Ecto neural progenitor cell (in vitro differentiated cells): ENCODE data around the gene FAM131C.
"Not testable (repeated sequence)": the region's sequence is repeated elsewhere in the genome, so short reads cannot be mapped to it uniquely, and the experiment has no call there.

ENCODE experiments used
- DNase-seq: peaks from one replicate; pipeline ENCODE4 v3.0.0-alpha.2; 2018; ENCODE audit warnings: low spot score

FAM131C gene

DNA sequence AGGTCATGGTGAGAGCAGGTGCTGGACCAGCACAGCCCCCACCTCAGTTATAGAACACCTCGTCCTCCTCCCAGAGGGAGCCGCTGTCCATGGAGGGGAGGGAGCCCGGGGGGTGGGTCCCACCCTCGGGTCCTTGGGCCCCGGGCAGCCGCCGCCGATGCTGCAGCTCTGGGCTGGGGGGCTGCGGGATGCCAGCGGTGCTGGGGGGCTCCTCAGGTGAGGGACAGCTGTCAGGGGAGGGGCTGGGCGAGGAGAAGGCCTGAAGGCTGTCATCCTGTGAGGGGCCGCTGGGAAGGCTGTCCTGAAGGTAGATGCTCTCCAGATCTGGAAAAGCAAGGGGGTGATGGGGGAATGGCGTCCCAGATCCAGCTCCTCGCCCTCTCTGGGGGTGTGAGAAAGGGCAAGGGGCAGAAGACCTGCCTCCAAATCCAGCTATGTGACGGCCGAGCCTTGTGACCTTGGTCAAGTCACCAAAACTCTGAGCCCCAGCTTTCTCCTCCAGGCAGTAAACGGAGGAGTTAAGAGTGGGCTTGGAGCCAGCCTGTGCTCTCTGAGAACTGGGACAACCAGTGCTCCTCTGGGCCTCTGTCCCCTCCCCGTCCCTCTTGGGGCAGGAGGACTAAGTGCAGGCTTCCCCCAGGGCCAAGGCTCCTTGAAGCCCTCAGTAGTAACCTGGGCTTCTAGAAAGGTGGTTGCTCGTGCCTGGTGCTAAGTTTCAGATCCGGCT is 14.9 kb downstream of the FAM131C start:
- DNase-seq: not testable (repeated sequence)

DNA sequence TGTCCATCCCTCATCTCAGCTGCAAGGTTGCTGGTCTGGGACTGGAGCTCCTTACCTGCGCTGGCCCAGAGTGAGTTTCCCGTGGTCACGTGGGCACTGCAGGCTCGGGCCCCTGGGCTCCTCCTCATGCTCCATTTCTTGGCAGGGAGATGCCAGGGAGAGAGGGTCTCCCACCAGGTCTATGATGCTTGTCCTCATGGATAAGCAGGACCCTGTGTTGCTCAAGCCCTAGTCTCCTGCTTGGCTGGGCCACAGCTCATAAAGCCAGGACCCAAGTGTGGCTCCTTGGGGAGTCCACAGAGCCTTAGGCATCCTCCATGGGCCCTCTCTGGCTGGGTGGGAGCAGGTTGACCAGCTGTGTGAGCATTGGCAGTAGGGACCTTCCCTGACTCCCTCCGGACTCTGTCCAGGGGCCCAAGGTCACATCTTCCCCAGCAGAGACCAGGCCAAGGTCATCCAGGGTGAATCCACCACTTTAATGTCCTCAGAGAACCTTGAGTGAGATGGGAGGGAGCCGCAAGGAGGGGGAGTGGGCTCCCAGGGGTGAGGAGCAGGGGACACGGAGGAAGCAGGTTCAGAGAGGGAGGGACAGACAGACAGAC is 16.0 kb downstream of the FAM131C start:
- not testable (repeated sequence) for DNase-seq

DNA sequence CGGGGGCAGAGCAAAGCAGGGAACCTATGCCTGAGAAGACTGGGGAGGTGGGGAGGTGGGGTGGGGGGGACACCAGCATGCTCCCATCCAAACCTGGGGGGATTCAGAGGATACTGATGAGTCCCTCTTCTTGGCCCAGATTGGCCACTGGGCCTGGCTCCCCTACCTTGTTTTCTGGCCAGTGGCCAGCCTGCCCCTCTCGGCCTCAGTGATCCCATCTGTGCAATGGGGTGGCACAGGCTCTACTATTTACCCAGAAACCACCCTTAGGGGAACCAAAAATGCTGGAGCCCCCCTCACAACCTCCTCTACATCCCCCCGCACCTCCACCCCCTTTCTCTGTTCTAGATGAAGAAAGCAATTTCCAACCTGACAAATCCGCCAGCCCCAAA is 16.9 kb downstream of the FAM131C start:
- DNase-seq: not testable (repeated sequence)

DNA sequence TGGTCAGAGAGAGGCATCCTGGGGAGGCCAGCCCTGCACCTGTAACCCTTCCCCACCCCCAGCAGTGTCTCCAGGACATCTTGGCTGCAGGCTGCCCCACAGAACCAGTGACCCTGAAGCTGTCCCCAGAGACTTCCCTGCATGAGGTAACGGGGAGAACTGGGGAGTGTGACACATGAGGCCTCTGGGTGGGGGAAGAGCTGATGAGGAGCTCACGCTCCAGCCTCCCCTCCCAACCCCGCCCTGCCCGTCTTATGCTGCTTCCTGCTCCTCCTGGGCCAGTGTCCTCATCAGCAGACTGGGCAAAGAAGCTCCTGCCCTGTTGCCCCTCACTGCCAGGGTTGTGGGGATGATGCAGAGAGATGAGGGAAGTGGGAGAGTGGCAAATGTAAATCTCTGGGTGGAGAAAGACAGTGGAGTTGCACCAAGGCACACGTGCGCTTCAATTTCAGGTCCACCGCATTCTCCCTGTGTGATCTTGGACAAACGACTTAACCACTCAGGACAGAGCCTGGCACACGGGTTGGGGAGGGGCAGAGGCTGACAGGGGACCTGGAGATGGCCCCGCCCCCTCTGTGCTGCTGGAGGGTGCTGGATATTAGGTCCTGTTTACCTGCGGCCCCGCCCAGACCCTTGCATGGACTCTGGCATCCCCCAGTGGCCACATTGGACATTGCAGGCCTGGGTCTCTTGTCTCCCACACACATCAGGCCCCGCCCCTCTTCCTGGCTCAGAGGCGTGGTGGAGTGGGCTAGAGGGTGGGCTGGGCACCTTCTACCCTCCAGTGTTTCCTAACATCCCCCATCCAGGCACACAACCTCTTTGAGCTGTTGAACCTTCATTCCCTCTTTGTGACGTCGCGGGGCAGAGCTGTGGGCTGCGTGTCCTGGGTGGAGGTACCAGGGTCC is 17.6 kb downstream of the FAM131C start:
- DNase-seq: peak; percentile 94

DNA sequence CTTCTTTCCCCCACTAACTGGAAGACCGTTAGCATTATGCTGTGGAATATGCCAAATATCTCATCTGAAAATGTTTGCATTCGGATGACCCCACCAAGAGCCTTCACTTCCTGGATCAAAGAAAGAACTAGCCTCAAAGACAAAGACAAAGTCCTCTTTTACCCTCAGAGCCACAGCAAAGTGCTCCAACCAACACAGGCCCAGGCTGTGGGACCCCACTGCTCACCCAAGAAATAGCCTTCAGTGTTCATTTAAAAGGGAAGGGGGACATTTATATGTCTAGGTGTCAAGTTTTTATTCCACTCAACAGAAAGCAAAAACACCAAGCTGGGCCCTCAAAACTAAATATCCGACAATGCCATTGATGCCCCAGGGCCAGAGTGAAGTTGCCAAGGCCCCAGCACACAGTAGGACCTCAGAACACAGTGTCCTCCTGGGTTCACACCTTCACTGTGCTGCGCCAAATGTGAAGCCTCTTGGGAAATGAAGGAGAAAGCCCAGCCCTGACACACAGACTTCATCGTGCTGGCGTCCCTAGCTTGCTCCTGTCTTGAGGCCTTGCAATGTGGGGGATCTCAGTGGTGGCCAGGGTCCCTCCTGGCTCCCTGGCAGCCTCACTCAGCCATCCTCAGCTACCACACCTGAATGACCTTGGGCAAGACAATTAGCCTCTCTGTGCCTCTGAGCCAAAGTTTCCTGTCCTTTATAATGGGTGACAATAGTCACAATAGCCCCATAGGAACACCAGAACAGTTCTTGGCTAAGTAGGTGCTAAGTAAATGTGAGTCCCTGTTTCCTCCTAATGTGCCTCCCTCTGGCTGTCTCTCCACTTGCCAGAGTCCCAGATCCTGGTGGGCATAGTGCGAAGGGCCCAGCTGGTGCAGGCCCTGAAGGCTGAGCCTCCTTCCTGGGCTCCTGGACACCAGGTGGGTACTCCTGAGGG is 18.6 kb downstream of the FAM131C start:
- no peak for DNase-seq

DNA sequence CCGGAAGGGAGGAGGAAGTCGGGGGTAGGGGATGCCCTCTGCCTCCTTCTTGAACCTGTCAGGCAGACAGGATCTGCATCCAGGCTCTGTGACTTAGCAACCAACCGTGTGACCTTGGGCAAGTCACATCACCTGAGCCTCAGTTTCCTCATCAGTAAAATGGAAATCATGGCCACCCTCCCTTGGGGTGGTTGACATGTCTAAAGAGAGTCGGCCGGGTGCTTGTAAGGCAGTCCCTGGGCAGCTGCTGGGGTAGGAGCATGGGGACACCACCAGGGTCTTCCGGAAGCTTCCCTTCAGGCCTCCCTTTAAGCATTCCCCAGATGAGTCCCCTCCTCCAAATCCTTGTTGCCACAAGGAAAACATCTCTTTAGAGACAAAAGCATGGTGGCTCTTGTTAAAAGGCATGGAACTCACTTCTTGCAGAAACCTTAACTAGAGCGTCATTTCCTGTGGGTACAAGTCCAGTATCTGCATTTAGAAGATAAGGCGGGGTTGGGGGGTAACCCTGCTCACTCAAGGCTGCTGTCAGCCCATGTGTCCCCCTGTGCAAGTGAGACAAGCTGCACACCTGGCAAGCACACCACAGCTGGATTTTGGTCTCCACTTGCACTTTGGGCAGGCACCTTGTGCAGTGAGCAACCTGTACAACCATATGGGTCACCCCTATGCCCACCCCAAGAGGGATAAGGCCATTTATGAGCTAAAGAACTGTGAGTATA is 19.5 kb downstream of the FAM131C start:
- DNase-seq: no peak

DNA sequence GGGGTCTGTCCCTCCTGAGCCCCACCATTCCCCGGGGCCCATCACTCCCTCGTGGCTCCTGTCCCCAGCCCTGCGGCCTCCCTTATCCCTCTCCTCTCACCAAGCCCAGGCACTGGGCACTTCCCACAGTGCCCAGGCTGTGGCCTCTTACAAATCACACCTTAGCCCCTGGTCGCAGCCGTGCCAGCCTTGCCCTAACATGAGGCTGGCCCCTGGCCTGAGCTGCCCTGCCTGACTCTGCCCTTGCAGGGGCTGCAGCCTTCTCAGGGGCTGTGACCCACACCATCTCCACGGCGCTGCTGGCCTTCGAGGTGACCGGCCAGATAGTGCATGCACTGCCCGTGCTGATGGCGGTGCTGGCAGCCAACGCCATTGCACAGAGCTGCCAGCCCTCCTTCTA is 21.5 kb downstream of the FAM131C start:
- not testable (repeated sequence) for DNase-seq

DNA sequence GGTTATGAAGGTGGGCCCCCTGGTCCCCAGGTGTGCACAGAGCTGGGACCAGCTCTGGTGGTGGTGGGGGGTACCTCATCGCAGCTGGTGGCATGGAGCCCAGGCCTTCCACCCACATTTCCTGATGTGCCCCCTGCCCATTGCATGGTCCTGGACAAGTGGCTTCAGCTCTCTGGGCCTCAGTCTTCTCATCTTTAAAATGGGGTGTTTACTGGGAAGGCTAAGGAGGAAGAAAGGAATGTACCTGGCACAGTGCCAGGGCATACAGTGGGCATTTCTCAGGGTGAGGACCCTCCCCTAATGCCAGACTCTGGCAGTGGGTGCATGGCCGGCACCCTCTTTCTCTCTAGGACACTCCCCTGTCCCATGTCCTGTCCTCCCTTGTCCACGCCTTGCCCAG is 22.4 kb downstream of the FAM131C start:
- DNase-seq: no peak

DNA sequence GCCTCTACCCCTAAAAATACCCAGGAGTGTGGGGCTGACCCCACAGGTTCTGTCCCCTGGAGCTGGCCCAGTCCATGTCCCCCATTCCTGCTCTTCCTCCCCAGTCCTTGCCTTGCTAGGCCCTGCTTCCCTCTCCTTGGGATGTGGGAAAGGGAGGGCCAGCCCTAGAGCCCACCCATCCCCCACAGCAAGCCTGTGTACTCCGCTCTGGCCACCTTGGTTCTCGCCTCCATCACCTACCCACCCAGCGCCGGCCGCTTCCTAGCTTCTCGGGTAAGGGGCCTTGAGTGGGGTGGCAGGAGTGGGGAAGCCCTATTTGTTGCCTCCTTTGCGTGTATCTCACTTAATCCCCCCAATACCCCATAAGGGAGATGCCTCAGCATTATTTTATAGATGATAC is 23.1 kb downstream of the FAM131C start:
- DNase-seq: no peak

DNA sequence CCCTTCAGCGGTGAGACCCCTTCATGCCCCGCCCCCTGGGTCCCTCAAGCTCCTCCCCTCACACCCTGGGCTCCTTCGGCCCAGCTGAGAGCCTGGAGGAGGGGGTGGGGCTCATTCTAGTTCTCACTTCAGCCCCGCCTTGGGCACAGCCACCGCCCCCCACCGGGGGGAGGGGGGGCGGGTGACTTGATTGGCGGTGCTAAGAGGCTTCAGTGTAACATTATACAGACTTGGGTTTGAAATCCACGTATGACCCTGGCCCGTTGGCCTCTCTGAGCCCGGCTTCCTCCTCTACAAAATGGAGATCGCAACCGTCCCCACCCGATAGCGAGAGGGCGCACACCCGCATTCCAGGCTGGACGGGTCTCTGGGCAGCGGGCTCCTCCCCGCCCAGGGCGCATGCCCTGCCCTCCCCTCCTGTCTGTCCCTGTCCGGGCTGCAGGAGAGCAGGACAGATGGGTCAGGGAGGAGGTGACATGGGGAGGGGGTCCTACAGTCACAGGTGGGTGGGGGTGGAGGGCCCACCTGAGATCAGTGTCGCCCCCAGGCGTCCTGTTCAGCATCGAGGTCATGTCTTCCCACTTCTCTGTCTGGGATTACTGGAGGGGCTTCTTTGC is 24.8 kb downstream of the FAM131C start:
- peak; percentile 93 for DNase-seq

DNA sequence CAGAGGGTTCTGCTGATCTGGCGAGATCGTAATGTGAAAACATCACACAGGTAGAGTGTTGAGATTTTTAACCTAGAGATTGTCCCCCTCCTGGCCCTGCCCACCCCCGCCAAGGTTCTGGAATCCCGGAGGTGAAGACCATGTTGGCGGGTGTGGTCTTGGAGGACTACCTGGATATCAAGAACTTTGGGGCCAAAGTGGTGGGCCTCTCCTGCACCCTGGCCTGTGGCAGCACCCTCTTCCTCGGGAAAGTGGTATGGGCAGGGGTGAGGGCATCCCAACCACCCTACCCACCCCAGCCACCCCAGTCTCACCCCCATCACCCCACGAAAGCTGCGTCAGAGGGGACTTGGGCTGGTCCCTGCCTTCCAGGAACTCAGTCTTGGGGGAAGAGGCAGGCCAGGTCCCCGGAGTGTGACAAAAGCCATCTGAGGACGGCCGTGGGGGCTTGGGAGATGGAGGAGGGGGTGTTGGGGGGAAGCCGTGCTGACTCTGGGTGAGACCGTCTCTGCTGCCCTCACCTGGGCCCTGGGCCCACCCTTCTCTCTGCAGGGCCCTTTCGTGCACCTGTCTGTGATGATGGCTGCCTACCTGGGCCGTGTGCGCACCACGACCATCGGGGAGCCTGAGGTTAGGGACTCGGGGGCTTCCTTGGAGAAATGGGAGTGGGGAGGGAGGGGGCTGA is 25.5 kb downstream of the FAM131C start:
- peak; percentile 60 for DNase-seq

DNA sequence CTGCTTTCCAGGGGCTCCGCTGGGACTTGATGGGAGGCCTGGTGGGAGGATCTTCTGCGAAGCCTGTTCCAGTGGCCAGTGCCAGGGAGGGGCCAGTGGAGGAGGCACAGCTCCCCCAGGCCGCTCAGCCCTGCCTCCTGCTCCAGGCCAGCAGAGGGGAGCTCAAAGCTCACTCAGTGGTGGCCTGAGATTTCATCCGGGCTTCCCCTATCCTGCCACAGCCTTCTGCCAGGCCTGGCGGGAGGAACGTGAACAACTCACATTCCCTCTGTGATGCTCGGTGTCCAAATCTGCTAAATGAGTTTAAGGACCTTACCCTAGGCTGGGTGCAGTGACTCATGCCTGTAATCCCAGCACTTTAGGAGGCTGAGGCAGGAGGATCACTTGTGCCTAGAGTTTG is 26.6 kb downstream of the FAM131C start:
- peak; percentile 62 for DNase-seq

DNA sequence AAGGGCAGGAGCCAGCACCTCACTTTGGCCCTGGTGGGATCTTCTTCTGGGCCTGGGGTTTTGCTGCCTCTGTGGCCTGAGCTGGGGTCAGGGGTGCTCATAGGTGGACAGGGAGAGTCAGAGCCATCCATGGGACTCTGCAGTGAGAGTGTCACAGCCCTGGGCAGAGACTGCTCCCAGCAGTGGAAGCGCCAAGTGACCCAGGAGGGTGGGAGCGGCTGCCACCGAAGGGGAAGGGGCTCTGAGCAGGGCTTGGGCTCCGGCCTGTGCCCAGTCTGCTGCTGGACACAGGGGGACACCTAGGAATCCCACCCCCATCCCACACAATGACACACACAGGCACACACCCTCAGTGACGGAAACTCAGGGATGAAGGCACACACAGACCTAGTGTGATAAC is 29.5 kb downstream of the FAM131C start:
- no peak for DNase-seq

DNA sequence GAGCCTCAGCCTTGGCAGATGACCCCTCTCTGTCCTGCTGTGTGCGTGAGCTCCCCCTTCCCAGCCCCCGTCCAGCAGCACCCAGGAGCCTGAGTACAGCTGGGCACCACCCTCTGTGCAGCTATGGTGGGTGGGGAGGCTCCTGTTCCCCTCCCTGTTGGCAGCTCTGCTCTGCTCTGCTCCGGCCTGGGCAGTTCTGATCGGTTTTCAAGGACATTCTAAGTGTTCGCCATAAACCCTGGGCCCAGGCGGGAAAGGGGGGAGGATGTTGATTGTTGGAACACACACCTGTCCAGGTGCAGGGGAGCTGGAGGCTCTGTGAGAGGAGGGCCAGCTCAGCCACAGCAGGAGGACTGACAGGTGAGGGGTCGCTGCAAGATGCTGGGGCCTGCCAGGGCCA is 29.9 kb downstream of the FAM131C start, which contains the start of gene CLCNKB:
Gene CLCNKB (plus strand): TSS at position 262 of the 400 bp plus-strand sequence. CDS start 711 bp downstream, outside the sequence.
- DNase-seq: no peak

DNA sequence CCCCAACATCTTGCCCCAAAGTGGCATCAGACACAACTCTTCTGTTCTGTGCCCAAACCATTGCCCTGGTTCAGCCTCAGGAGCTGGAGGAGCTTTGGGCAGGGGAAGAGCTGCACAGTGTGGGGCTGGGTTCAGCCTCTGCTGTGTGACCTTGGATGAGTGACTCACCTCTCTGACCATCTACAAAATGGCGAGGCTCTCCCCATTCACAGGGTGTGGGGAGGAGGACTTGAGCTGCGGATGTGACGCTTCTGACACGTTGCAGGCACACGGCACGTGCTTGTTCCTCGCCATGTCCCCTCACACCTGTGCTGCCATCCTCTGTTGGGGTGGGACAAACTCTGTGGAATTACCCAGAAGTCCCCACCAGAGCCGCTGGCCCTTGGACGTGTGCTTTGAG is 30.8 kb downstream of the FAM131C start:
- not testable (repeated sequence) for DNase-seq

DNA sequence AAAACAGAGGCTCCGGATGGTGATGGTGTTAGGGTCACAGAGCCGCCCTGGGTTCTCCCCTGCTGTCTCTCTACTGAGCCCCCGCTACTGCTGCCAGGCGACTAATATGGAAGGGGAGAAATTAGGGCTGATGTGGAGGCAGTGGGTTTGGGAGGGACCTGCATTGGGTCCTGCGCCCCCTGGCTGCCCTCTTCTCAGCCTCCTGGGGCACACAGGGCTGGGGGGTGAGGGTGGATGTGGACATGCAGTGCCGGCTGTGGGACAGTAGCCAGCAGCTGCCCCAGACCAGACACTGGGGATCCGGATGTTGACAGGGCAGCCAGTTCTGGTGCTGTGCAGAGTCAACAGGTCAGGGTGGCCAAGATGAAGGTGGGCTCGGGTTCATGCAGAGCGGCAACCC is 31.4 kb downstream of the FAM131C start:
- DNase-seq: no peak

DNA sequence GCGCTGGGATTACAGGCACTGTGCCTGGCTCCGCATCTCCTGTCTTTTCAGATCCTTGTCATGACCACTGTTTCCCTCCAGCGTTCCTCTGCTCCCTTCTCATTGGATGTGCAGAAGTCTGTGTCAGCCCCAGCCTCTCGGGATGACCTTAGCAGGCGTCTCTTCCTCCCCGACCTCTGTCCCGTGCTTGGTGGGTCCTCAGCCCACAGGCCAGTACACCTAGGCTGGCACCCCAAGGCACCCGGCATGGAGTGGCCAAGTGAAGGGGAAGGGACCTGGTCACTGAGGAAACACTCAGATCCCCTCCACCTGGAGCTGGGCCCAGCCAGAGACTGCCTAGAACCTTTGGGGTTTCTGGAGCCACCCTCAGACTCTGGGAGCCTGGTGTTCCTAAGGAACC is 32.3 kb downstream of the FAM131C start:
- DNase-seq: no peak

DNA sequence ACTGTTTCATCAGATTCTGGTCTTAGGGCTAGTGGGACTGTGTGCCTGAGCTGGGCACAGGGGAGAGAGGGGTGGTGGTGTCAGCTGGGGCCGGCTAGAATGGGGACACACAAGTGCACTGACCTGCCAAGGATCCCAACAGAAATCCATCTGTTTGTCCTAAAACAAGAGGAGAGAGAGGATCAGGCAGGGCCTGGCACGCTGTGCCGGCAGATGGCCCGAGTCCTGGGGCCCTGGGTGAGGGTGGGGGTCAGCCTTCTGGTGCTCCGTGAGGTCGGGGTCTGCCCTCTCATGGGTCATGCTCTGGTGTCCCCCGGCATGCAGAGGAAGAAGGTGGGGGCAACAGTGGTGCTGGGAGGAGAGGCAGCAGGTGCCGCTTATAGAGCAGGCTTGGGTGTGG is 33.6 kb downstream of the FAM131C start:
- DNase-seq: not testable (repeated sequence)

DNA sequence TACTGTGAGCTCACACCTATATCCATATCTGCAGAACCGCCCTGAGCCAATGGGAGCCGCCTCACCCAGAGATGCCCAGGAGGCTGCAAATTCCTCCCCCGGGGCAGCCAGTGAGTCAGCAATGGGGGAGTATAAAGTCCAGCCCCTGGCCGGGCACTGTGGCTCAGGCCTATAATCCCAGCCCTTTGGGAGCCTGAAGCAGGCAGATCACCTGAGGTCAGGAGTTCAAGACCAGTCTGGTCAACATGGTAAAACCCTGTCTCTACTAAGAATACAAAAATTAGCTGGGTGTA is 34.9 kb downstream of the FAM131C start:
- no peak for DNase-seq

DNA sequence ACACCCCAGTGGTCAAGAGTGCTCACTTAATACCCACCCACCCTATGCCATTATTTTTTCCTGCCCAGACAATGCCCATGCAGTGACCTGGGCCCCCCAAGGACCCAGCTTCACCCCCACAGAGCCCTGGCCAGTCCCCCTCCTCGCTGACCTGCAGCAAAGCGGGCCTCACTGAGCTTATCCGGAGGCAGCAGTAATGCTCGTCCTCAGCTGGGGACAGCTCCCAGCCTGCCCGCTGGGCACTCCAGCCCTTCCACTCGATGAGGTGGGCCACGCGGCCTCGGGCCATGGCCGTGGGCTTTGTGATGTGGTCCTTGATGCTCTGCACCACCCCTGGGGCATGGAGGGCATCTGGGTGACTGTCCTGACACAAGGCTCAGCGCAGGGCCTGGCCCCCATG is 37.0 kb downstream of the FAM131C start:
- not testable (repeated sequence) for DNase-seq
